NB4 (cell line): ENCODE measurements around the gene ING2.

Experiments
- CTCF ChIP-seq: IDR thresholded peaks from one replicate; pipeline ENCODE4 v1.5.1; 2012; ENCODE audit warnings: low read depth, low read length
- MYC ChIP-seq: IDR thresholded peaks from 2 replicates; pipeline ENCODE4 v1.6.1; 2011; ENCODE audit warnings: low read depth, low read length
- POLR2A ChIP-seq: IDR thresholded peaks from 2 replicates; pipeline ENCODE4 v1.6.1; 2011; ENCODE audit warnings: mild to moderate bottlenecking; ENCODE audit not compliant: insufficient read length; ENCODE audit errors: extremely low read depth

- TF ChIP-seq CTCF (no peak), POLR2A (no peak), MYC (no peak)
Observed at GRCh38 chr4:183508697-183509335, 4.0 kb downstream of the ING2 start.
